GM18526 (cell line): ENCODE results near the gene GALNTL6.

Experiments used
- POLR2A ChIP-seq: IDR thresholded peaks from 3 replicates; pipeline ENCODE4 v1.6.1; 2011; ENCODE audit not compliant: insufficient read length; ENCODE audit errors: extremely low read depth

GALNTL6 gene

DNA sequence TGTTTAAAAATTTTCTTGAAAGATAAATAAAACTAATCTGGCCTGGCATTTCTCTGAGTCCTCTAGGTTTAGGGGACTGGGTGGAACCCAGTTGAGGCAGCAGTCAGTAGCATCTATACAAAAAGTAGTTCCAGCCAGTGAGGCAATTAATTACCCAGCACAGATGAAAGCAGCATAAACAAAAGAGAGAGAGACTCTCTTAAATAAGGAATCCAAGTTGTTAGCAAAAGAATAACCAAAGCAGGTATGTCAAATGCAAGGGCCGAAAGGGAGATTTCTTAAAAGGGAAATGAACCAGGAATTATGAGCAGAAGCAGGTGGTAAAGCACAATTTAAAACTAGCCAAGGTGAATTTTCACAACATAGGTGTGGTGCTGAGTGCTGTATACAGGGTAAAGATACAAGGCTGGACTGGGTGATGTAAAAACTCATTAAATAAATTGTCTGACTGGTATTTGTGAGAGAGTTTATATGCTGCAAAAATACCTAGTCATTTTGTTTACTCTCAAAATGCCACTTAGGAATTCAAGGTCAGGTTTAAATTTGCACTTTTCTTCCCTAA is 1260.8 kb downstream of the GALNTL6 start:
- TF ChIP-seq POLR2A, result no peak

DNA sequence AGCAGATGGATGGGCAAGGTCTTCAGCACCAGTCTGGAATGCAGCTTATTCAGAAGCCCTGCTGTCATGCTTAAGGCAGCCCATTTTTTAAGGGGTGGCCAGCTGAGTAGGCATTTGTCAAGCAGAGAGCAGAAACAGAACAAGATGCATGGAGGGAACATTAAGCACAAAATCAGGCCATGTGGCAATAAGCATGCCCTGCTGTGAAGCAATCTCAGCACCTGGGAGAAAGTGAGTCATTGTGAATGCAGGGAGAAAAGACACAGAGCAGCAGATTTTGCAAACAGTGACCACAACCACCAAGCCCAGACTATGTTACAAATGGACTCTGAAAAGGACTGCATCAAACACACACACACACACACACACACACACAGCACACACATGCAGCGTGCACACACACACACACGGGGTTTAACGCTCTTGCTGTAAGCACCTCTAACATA is 1261.3 kb downstream of the GALNTL6 start:
- no peak for TF ChIP-seq POLR2A

DNA sequence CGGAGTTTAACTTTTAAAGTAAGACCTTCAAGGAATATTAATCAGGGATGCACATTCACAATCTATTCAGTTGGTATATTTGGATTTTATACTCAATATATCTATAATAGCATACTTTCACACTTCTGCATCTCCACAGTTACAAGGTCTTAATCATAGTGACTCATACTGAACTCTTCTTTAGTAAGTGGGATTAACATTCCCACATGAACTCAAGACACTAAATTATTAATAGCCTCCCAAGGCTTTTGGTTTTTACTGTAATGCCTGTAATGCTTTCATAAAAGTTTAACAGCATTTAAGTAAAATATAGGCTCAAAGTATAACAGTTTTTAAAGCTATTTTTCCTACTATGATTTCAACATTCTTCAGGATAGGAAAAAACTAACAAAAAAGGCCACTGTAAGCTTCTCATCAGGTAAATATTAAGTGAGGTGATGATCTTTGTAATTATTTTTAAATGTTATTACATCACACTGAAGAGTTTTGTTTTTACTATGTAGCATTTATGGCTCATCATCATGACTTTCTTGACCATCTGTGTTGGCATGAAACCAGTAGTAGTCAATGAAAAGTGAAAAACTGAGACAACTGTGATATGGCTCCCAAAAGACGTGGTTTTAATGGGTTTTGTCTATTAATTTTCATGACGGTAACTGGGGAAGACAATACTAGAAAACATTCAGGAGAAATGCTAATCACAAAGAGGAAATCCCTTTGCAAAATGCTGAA is 1263.9 kb downstream of the GALNTL6 start:
- no peak for TF ChIP-seq POLR2A

DNA sequence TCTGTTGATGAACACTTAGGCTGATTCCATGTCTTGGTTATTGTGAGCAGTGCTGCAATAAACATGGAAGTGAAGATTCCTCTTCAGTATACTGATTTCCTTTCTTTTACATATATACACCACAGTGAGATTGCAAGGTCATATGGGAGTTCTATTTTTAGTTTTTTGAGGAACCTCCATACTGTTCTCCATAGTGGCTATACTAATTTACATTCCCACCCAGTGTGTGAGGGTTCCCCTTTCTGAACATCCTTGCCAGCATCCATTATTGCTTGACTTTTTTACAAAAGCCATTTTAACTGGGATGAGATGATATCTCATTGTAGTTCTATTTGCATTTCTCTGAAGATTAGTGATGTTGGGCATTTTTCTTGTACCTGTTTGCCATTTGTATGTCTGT is 1274.9 kb downstream of the GALNTL6 start:
- no peak for TF ChIP-seq POLR2A
